GM21825 (cell line): ENCODE data around the gene ATXN1.
"Not testable (repeated sequence)": the region's sequence is repeated elsewhere in the genome, so short reads cannot be mapped to it uniquely, and the experiment has no call there.

Experiments
- ATAC-seq: cut with Tn5 transposase; IDR thresholded peaks from one replicate; pipeline ENCODE4 v1.9.1; 2021; ENCODE audit warnings: mild to moderate bottlenecking, moderate library complexity; ENCODE audit not compliant: unreplicated experiment

The ATXN1 gene

GRCh38 chr6:16656451-16656850 is 104.8 kb downstream of the ATXN1 start:
- ATAC-seq: no peak

GRCh38 chr6:16654701-16655100 is 106.6 kb downstream of the ATXN1 start:
- no peak for ATAC-seq

- no peak for ATAC-seq
Measured at GRCh38 chr6:16653226-16653625, 108.0 kb downstream of the ATXN1 start.

- peak; percentile 94 for ATAC-seq
Measured at GRCh38 chr6:16651871-16652270, 109.4 kb downstream of the ATXN1 start.

GRCh38 chr6:16649890-16650289 is 111.4 kb downstream of the ATXN1 start:
- no peak for ATAC-seq

DNA sequence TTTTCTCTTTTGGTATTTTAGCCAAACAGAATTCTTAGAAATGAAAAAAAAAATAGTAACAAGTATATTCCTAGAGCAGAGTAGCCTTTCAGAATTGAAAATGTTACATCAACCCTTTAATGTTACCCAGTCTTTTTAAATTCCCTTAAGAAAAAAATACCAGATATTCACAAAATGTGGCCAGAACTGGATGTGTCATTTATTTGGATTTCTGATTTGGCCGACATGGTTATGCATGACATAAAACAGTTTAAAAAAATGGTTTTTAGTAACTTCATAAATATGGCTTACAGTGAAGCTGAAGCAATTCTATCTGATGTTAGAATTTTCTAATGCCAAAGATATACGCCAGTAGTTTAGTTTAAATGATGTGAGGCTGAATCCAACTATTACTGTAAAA is 112.0 kb downstream of the ATXN1 start:
- no peak for ATAC-seq

GRCh38 chr6:16648003-16648402 is 113.3 kb downstream of the ATXN1 start:
- ATAC-seq: no peak

GRCh38 chr6:16647422-16647821 is 113.8 kb downstream of the ATXN1 start:
- no peak for ATAC-seq

DNA sequence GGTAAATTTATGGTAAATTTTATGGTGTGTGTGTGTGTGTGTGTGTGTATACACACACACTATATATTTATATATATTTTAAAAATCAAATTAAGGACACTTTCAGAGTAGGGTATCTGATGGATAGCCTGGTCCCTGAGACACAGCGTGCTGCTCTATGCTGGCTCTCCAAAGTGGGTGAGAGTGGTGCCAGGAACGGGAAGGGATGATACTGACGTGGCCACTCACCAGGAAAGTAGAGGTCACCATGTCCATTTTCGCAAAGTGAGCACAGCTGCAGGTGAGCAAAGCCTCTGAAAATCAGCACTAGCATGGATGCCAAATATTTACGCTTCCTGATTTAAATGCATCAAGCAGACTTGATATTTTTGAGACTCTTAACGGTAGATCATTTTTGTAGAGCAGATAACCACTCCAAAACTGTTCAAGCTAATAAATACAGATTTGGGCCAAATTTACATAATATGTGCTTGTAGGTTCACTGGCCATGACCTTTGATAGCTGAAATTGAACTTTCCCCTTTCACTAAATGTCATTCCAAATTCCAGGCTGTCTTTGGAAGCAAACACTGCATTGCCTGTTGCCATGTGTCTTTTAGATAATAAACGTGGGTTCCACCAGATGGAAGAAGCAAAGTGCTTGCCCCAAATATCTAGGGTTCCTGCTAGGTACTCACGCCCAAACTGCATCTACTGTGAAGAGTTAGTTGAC is 116.6 kb downstream of the ATXN1 start:
- ATAC-seq: no peak

DNA sequence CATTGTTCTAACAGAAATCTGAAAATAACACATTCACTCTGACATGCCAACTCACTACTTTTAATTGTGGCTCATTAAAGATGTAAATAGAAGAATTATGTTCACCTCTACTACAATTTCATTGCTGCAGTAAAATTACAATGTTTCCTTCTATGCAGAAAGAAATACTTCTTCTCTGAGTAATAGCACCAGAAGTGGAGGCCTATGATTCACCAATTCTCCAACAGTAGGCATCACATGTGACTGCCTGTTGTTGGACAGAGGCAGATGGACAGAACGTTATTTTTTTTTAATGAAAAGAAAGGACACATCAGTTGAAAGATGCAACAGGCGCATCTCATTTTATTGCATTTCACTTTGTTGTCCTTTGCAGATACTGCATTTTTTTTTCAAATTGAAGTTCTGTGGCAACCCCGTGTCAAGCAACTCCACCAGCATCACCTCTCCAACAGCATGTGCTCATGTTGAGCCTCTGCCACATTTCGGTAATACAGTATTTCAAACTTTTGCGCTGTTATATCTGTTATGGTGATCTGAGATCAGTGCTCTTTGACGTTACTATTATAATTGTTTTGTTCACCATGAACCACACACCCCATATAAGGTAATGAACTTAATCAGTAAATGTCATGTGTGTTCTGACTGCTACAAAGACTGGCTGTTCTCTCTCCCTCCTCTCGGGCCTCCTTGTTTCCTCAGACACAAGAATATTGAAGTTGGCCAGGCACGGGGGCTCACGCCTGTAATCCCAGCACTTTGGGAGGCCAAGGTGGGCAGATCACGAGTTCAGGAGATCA is 121.4 kb downstream of the ATXN1 start:
- ATAC-seq: no peak

DNA sequence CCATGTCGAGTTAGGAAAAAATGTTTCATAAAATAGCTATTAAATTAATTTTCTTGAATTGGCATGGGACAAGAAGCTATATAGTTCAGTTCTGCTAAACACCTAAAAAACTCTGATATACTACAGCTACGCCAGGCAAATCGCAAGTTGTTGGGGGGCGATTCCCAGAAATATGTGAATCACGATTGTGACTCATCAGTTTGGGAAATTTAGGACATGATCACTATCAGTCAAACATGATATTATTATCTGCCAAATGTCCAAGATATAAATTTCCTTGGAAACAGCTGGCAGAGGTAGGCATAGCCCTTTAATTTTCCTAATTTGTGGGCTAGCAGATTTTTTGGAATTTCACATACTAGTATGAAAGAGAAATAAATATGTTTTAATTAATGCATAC is 123.6 kb downstream of the ATXN1 start:
- ATAC-seq: no peak

- peak; percentile 54 for ATAC-seq
Measured at GRCh38 chr6:16635810-16636602, 125.3 kb downstream of the ATXN1 start.

GRCh38 chr6:16635291-16635809 is 125.9 kb downstream of the ATXN1 start:
- no peak for ATAC-seq

DNA sequence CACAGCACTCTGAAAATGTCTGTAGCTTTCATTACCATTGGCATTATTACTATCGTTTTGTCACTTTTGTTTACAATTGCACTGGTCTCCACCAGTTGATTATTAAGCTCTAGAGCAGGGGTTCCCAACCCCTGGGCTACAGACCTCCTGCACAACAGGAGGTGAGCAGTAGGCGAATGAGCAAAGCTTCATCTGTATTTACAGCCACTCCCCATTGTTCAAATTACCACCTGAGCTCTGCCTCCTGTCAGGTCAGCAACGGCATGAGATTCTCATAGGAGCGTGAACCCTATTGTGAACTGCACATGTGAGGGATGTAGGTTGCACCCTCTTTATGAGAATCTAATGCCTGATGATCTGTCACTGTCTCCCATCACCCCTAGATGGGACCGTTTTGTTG is 126.4 kb downstream of the ATXN1 start:
- ATAC-seq: no peak

GRCh38 chr6:16633961-16634360 is 127.3 kb downstream of the ATXN1 start:
- no peak for ATAC-seq

- ATAC-seq: no peak
Measured at GRCh38 chr6:16633465-16633864, 127.8 kb downstream of the ATXN1 start.

DNA sequence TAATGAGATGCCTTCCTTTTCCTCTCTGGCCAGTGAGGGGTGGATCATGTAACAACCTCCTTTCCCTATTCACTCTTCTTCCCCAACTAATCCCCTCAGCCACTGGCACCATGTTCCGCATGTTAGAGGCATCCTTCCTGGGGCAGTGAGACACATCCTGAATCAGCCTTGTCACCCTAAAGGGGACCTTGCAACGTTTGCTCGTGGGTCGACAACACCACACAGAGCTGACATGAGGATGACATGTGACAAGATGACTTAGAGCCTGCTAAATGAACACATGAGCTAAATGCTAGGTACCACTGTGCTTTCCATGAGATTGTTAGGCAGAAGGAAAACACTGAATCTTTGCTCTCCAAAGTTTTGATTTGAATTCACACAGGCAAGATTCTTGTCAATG is 129.2 kb downstream of the ATXN1 start:
- ATAC-seq: no peak

DNA sequence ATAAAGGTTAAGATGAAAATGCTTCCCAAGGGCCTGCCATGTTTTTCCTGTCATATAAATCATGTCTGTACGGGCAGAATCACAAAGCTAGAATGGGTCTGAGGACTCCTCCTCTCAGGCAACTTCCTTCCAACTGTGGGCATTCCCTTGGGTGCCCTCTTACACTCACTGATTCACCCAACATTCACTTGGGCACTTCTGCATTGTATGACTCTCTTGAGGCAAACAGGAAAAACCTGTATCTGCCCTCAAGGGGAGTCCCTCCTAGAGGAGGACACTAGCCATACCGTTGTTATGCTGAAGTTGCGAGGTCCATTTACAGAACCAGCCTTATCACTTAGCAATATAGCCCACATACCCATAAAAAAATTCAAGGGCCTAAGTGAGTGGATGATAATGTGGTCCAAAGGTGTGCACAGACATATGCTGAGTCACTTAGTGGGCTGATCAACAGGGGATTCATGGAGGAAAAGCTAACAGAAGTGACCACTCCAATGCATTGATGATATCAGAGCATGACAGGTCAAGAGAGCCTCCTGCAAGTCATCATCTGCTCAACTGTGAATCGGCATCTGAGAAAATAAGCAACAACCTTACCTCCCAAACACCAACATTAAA is 131.1 kb downstream of the ATXN1 start:
- ATAC-seq: no peak

DNA sequence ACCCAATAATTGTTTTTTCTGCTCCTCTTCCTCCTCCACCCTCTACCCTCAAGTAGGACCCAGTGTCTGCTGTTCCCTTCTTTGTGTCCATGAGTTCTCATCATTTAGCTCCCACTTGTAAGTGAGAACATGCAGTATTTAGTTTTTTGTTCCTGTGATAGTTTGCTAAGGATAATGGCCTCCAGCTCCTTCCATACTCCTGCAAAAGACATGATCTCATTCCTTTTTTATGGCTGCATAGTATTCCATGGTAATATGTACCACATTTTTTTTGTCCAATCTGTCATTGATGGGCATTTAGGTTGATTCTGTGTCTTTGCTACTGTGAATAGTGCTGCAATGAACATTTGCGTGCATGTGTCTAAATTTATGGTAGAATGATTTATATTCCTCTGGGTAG is 132.7 kb downstream of the ATXN1 start:
- not testable (repeated sequence) for ATAC-seq

DNA sequence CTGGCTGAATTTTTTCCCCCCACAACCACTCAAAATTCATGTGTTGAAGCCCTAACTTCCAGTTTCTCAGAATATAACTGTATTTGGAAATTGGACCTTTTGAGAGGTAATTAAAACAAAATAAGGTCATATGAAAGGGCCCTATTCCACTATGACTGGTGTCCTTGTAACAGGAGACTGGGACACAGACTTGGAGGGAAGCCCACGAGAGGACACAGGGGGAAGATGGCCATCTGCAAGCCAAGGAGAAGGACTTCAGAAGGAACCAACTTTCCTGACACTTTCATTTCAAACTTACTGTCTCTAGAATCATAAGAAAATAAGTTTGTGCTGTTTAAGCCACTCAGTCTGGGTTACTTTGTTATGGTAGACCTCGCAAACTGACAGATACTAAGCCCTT is 134.6 kb downstream of the ATXN1 start:
- ATAC-seq: no peak
